HepG2 (cell line): ENCODE results near the gene ZDHHC8. TPM values are rescaled to one million over a fixed set of nuclear protein-coding genes. Genes with fewer than 3 reads are reported as not detected.
A peak's percentile ranks its signal among the peaks of the same experiment; 100 is the strongest.

Source experiments
- ATAD3A ChIP-seq: sonication (generic); formaldehyde crosslinking; IDR thresholded peaks from 2 replicates; pipeline ENCODE4 v1.4.0; 2020; ENCODE audit warnings: missing genetic modification reagents
- BORCS8-MEF2B ChIP-seq: sonication (generic); formaldehyde crosslinking; IDR thresholded peaks from 2 replicates; pipeline ENCODE4 v1.8.0; 2022; ENCODE audit warnings: mild to moderate bottlenecking, missing genetic modification reagents
- BRCA1 ChIP-seq: sonication (generic); formaldehyde crosslinking; IDR thresholded peaks from 2 replicates; pipeline ENCODE4 v1.4.0; 2020; ENCODE audit warnings: missing genetic modification reagents
- DMAP1 ChIP-seq: IDR thresholded peaks from 2 replicates; pipeline ENCODE4 v1.6.1; 2016
- DNMT3B ChIP-seq: conservative IDR thresholded peaks from 2 replicates; pipeline ENCODE4 v1.6.1; 2016; ENCODE audit warnings: missing biosample characterization, control low read depth
- ETV5 ChIP-seq: IDR thresholded peaks from 2 replicates; pipeline ENCODE4 v1.6.1; 2018; ENCODE audit warnings: missing biosample characterization, missing genetic modification reagents, inconsistent platforms, borderline replicate concordance
- FOSL2 ChIP-seq: sonication (generic); formaldehyde crosslinking; IDR thresholded peaks from 2 replicates; pipeline ENCODE4 v1.4.0; 2020; ENCODE audit warnings: missing genetic modification reagents
- GLI4 ChIP-seq: sonication (generic); formaldehyde crosslinking; IDR thresholded peaks from 2 replicates; pipeline ENCODE4 v1.5.1; 2020; ENCODE audit warnings: missing genetic modification reagents, mild to moderate bottlenecking, moderate library complexity, borderline replicate concordance
- HES4 ChIP-seq: sonication (generic); formaldehyde crosslinking; IDR thresholded peaks from 2 replicates; pipeline ENCODE4 v1.9.0; 2021; ENCODE audit warnings: mild to moderate bottlenecking, missing genetic modification reagents, borderline replicate concordance
- MAFG ChIP-seq: sonication (generic); formaldehyde crosslinking; IDR thresholded peaks from 2 replicates; pipeline ENCODE4 v1.5.1; 2020; ENCODE audit warnings: mild to moderate bottlenecking, missing genetic modification reagents
- MTF1 ChIP-seq: sonication (generic); formaldehyde crosslinking; IDR thresholded peaks from 2 replicates; pipeline ENCODE4 v1.5.0; 2020; ENCODE audit warnings: missing genetic modification reagents
- SATB2 ChIP-seq: sonication (generic); formaldehyde crosslinking; IDR thresholded peaks from 2 replicates; pipeline ENCODE4 v1.5.0; 2020; ENCODE audit warnings: missing genetic modification reagents
- SMAD3 ChIP-seq: sonication (generic); formaldehyde crosslinking; IDR thresholded peaks from 2 replicates; pipeline ENCODE4 v1.4.0; 2020; ENCODE audit warnings: missing genetic modification reagents
- TEAD2 ChIP-seq: sonication (generic); formaldehyde crosslinking; IDR thresholded peaks from 2 replicates; pipeline ENCODE4 v1.9.0; 2021; ENCODE audit warnings: missing genetic modification reagents
- TMF1 ChIP-seq: sonication (generic); formaldehyde crosslinking; IDR thresholded peaks from 2 replicates; pipeline ENCODE4 v1.8.1; 2022; ENCODE audit warnings: low read depth, missing genetic modification reagents
- TRIM22 ChIP-seq: fragments of 450-650 bp; IDR thresholded peaks from 2 replicates; pipeline ENCODE4 v1.6.1; 2017
- ZBTB7A ChIP-seq: sonication (generic); formaldehyde crosslinking; IDR thresholded peaks from 2 replicates; pipeline ENCODE4 v1.8.0; 2022; ENCODE audit warnings: mild to moderate bottlenecking, missing genetic modification reagents
- ZBTB7B ChIP-seq: sonication (generic); formaldehyde crosslinking; IDR thresholded peaks from 2 replicates; pipeline ENCODE4 v1.4.0; 2020; ENCODE audit warnings: missing genetic modification reagents
- ZFP62 ChIP-seq: sonication (generic); formaldehyde crosslinking; IDR thresholded peaks from 2 replicates; pipeline ENCODE4 v1.4.0; 2020; ENCODE audit warnings: missing genetic modification reagents
- ZFYVE20 ChIP-seq: sonication (generic); formaldehyde crosslinking; IDR thresholded peaks from 2 replicates; pipeline ENCODE4 v1.8.0; 2023; ENCODE audit warnings: low read depth, mild to moderate bottlenecking, moderate library complexity, missing genetic modification reagents, borderline replicate concordance
- ZNF558 ChIP-seq: sonication (generic); formaldehyde crosslinking; IDR thresholded peaks from 2 replicates; pipeline ENCODE4 v1.9.0; 2022; ENCODE audit warnings: mild to moderate bottlenecking, missing genetic modification reagents, borderline replicate concordance
- polyA plus RNA-seq, 8 experiments: library from polyadenylated mRNA; depleted of rRNA in 3 of 8; stranded (reverse) in 7 of 8; unstranded in 1 of 8; fragments of >200 nt; fragmentation: Illumina TruSeq in 4 of 8; extraction: Trizol in 4 of 8; gene quantifications; 2 replicates each; pipeline versions ENCODE4 v1.2.1 to v1.2.3, GENCODE V29; 2011 to 2016; ENCODE audit warnings: low read depth in 4 of 8, missing spikeins in 1 of 8, mixed read lengths in 1 of 8; ENCODE audit not compliant: insufficient read depth in 1 of 8
- total RNA-seq, 5 experiments: library from RNA; depleted of rRNA; stranded (reverse); fragments of >200 nt; fragmentation: Illumina TruSeq; extraction: Trizol; gene quantifications; 2 replicates each; pipeline ENCODE4 v1.2.3, GENCODE V29; 2016; ENCODE audit warnings: low read depth in 1 of 5
- TF ChIP-seq, protein P1 (sequence below): IDR thresholded peaks from 2 replicates; pipeline ENCODE4 v1.4.0; 2020; ENCODE audit warnings: mild to moderate bottlenecking, missing genetic modification reagents
- TF ChIP-seq, protein P2 (sequence below): sonication (generic); formaldehyde crosslinking; IDR thresholded peaks from 2 replicates; pipeline ENCODE4 v1.5.0; 2020; ENCODE audit warnings: mild to moderate bottlenecking, missing genetic modification reagents
- TF ChIP-seq, protein P3 (sequence below): sonication (generic); formaldehyde crosslinking; IDR thresholded peaks from 2 replicates; pipeline ENCODE4 v1.5.0; 2020; ENCODE audit warnings: mild to moderate bottlenecking, low read depth, missing genetic modification reagents, borderline replicate concordance

ZDHHC8 gene
- total and polyA plus RNA-seq, 2 of the 13 experiments (the other 11 are each of a cell fraction or from before 2014, with no cell fraction given), result 7.5 to 21.3 TPM

DNA sequence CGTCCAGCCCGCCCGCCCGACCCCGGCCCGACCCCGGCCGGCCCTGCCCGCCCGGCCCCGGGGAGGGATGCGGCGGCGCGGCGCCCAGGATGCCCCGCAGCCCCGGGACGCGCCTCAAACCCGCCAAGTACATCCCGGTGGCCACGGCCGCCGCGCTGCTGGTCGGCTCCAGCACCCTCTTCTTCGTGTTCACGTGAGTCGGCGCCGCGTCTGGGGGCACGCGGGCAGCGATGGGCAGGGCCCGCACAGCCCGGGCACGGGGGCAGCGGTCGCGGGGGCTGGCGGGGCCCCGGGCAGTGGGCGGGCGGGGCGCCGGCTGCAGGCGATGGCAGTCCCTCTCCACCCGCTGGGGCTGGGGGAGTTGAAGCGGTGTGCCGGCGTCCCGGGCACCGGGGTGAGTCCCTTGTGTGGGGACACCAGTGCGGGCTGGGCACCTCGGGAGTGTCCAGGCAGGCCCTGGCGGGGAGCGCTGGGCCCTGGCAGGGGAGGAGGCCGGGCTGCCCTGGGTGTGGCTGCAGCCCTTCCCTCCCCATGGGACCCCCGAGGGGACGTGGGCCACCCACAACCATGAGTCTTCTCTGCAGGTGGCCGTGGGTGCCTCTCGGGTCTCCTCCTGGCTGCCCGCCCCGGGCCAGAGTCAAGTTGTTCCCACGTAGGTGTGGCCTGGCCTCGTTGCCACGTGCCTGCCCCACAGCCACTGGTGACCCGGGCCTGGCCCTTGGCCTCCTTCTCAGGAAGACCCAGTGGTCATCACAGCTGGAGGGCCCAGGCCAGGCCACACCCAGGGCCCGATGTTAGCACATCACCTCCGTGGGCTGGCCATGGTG lies 468 bp downstream of the ZDHHC8 start (continued):
- TF ChIP-seq, protein P1, sequence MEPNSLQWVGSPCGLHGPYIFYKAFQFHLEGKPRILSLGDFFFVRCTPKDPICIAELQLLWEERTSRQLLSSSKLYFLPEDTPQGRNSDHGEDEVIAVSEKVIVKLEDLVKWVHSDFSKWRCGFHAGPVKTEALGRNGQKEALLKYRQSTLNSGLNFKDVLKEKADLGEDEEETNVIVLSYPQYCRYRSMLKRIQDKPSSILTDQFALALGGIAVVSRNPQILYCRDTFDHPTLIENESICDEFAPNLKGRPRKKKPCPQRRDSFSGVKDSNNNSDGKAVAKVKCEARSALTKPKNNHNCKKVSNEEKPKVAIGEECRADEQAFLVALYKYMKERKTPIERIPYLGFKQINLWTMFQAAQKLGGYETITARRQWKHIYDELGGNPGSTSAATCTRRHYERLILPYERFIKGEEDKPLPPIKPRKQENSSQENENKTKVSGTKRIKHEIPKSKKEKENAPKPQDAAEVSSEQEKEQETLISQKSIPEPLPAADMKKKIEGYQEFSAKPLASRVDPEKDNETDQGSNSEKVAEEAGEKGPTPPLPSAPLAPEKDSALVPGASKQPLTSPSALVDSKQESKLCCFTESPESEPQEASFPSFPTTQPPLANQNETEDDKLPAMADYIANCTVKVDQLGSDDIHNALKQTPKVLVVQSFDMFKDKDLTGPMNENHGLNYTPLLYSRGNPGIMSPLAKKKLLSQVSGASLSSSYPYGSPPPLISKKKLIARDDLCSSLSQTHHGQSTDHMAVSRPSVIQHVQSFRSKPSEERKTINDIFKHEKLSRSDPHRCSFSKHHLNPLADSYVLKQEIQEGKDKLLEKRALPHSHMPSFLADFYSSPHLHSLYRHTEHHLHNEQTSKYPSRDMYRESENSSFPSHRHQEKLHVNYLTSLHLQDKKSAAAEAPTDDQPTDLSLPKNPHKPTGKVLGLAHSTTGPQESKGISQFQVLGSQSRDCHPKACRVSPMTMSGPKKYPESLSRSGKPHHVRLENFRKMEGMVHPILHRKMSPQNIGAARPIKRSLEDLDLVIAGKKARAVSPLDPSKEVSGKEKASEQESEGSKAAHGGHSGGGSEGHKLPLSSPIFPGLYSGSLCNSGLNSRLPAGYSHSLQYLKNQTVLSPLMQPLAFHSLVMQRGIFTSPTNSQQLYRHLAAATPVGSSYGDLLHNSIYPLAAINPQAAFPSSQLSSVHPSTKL (CRISPR knock-in tag), result no peak
- TF ChIP-seq GLI4, result no peak
- TF ChIP-seq DNMT3B, result no peak
- TF ChIP-seq, protein P2, sequence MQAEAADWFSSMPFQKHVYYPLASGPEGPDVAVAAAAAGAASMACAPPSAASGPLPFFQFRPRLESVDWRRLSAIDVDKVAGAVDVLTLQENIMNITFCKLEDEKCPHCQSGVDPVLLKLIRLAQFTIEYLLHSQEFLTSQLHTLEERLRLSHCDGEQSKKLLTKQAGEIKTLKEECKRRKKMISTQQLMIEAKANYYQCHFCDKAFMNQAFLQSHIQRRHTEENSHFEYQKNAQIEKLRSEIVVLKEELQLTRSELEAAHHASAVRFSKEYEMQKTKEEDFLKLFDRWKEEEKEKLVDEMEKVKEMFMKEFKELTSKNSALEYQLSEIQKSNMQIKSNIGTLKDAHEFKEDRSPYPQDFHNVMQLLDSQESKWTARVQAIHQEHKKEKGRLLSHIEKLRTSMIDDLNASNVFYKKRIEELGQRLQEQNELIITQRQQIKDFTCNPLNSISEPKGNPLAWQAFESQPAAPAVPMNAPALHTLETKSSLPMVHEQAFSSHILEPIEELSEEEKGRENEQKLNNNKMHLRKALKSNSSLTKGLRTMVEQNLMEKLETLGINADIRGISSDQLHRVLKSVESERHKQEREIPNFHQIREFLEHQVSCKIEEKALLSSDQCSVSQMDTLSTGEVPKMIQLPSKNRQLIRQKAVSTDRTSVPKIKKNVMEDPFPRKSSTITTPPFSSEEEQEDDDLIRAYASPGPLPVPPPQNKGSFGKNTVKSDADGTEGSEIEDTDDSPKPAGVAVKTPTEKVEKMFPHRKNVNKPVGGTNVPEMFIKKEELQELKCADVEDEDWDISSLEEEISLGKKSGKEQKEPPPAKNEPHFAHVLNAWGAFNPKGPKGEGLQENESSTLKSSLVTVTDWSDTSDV, result peak; percentile 47; the same call in 1 of the 2 replicates
- no peak for TF ChIP-seq SATB2
- TF ChIP-seq ZFP62 (CRISPR knock-in tag), result no peak
- no peak for TF ChIP-seq MAFG
- TF ChIP-seq TMF1, result no peak
- peak; percentile 31; the same call in 1 of the 2 replicates for TF ChIP-seq DMAP1 (CRISPR knock-in tag)
- no peak for TF ChIP-seq ZNF558 (CRISPR knock-in tag)
- TF ChIP-seq ZFYVE20 (CRISPR knock-in tag), result no peak
- no peak for TF ChIP-seq BRCA1 (CRISPR knock-in tag)
- no peak for TF ChIP-seq BORCS8-MEF2B
- TF ChIP-seq ATAD3A, result no peak
- TF ChIP-seq SMAD3 (CRISPR knock-in tag), result no peak
- no peak for TF ChIP-seq TRIM22
- TF ChIP-seq ZBTB7B (CRISPR knock-in tag), result no peak
- TF ChIP-seq HES4 (CRISPR knock-in tag), result 0 out of 2 replicates have a peak, but pooled peaks have one; percentile 67
- peak; percentile 40; the same call in 1 of the 2 replicates for TF ChIP-seq ZBTB7A (CRISPR knock-in tag)
- no peak for TF ChIP-seq TEAD2 (CRISPR knock-in tag)
- TF ChIP-seq ETV5 (CRISPR knock-in tag), result no peak
- TF ChIP-seq, protein P3, sequence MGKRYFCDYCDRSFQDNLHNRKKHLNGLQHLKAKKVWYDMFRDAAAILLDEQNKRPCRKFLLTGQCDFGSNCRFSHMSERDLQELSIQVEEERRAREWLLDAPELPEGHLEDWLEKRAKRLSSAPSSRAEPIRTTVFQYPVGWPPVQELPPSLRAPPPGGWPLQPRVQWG, result no peak
- no peak for TF ChIP-seq MTF1
- no peak for TF ChIP-seq FOSL2 (CRISPR knock-in tag)
